Memory B cell (primary cell): Measurements from ENCODE around the gene TEKT5.

ENCODE experiments used
- ATAC-seq: fragments of 150-1000 bp; cut with Tn5 transposase; 2 replicates; pipeline ENCODE4 v1.10.0; 2021; ENCODE audit warnings: low read depth, mild to moderate bottlenecking, moderate library complexity
- DNase-seq, 2 donors: peaks; one replicate each; pipeline ENCODE4 v3.0.0; 2022; ENCODE audit warnings: low spot score in 2 of 2
- H3K27ac Mint-ChIP-seq: one replicate; pipeline ENCODE4 v1.8.0; 2022; ENCODE audit warnings: mild to moderate bottlenecking, moderate library complexity, mixed read lengths
- H3K27me3 Mint-ChIP-seq: one replicate; pipeline ENCODE4 v1.8.0; 2022; ENCODE audit warnings: mixed read lengths
- H3K36me3 Mint-ChIP-seq: one replicate; pipeline ENCODE4 v1.8.0; 2022; ENCODE audit warnings: mild to moderate bottlenecking, mixed read lengths
- H3K4me1 Mint-ChIP-seq: one replicate; pipeline ENCODE4 v1.8.0; 2022; ENCODE audit warnings: mixed read lengths
- H3K4me3 Mint-ChIP-seq: one replicate; pipeline ENCODE4 v1.8.0; 2022; ENCODE audit warnings: mild to moderate bottlenecking, moderate library complexity, mixed read lengths
- H3K9me3 Mint-ChIP-seq: one replicate; pipeline ENCODE4 v1.8.0; 2022; ENCODE audit warnings: mixed read lengths

The TEKT5 gene

GRCh38 chr16:10590342-10590741 lies 104.4 kb downstream of the TEKT5 start:
- Mint-ChIP-seq H3K4me3 (no peak overlapping the region), H3K27ac (no peak overlapping the region), H3K4me1 (no peaks in the 10 kb centered on the region), H3K36me3 (no peaks in the 10 kb centered on the region), H3K27me3 (peaks cover 21% of the 10 kb centered on the region), H3K9me3 (no peaks in the 10 kb centered on the region)
- DNase-seq (no peak), ATAC-seq (no peak)

GRCh38 chr16:10589109-10589508 lies 105.6 kb downstream of the TEKT5 start:
- H3K27ac Mint-ChIP-seq, result no peak overlapping the region
- no peaks in the 10 kb centered on the region for H3K4me1 Mint-ChIP-seq
- no peaks in the 10 kb centered on the region for H3K36me3 Mint-ChIP-seq
- peaks cover 20% of the 10 kb centered on the region for H3K27me3 Mint-ChIP-seq
- DNase-seq (no peak), ATAC-seq (no peak)
- no peak overlapping the region for H3K4me3 Mint-ChIP-seq
- H3K9me3 Mint-ChIP-seq, result no peaks in the 10 kb centered on the region

- ATAC-seq (no peak), DNase-seq (no peak)
- Mint-ChIP-seq H3K9me3 (no peaks in the 10 kb centered on the region), H3K27ac (no peak overlapping the region), H3K27me3 (peaks cover 30% of the 10 kb centered on the region), H3K4me1 (no peaks in the 10 kb centered on the region), H3K36me3 (no peaks in the 10 kb centered on the region), H3K4me3 (no peak overlapping the region)
Observed at GRCh38 chr16:10587622-10588021, 107.1 kb downstream of the TEKT5 start.

- peaks cover 5% of the 10 kb centered on the region for H3K4me1 Mint-ChIP-seq
- no peak overlapping the region for H3K27ac Mint-ChIP-seq
- H3K4me3 Mint-ChIP-seq, result no peak overlapping the region
- H3K36me3 Mint-ChIP-seq, result peaks cover 1% of the 10 kb centered on the region
- ATAC-seq (no peak), DNase-seq (no peak)
- no peaks in the 10 kb centered on the region for H3K9me3 Mint-ChIP-seq
- peaks cover 35% of the 10 kb centered on the region for H3K27me3 Mint-ChIP-seq
Observed at GRCh38 chr16:10584981-10585438, 109.7 kb downstream of the TEKT5 start.

- Mint-ChIP-seq H3K27me3 (peaks cover 35% of the 10 kb centered on the region), H3K27ac (no peak overlapping the region), H3K4me1 (peaks cover 5% of the 10 kb centered on the region), H3K4me3 (no peak overlapping the region), H3K36me3 (peaks cover 1% of the 10 kb centered on the region), H3K9me3 (no peaks in the 10 kb centered on the region)
- ATAC-seq (no peak), DNase-seq (no peak)
Observed at GRCh38 chr16:10583269-10583668, 111.5 kb downstream of the TEKT5 start.

GRCh38 chr16:10581507-10581906 lies 113.2 kb downstream of the TEKT5 start:
- peaks cover 9% of the 10 kb centered on the region for H3K4me1 Mint-ChIP-seq
- ATAC-seq (no peak), DNase-seq (no peak)
- no peaks in the 10 kb centered on the region for H3K9me3 Mint-ChIP-seq
- peaks cover 1% of the 10 kb centered on the region for H3K36me3 Mint-ChIP-seq
- peaks cover 37% of the 10 kb centered on the region for H3K27me3 Mint-ChIP-seq
- no peak overlapping the region for H3K27ac Mint-ChIP-seq
- H3K4me3 Mint-ChIP-seq, result peak overlapping the region; percentile 30

- H3K36me3 Mint-ChIP-seq, result peaks cover 1% of the 10 kb centered on the region
- peaks cover 34% of the 10 kb centered on the region for H3K27me3 Mint-ChIP-seq
- H3K27ac Mint-ChIP-seq, result no peak overlapping the region
- peak overlapping the region; percentile 79 for H3K4me3 Mint-ChIP-seq
- ATAC-seq, result no peak
- H3K4me1 Mint-ChIP-seq, result peaks cover 9% of the 10 kb centered on the region
- DNase-seq, result no peak
- H3K9me3 Mint-ChIP-seq, result no peaks in the 10 kb centered on the region
Observed at GRCh38 chr16:10580883-10581247, 113.9 kb downstream of the TEKT5 start.

- Mint-ChIP-seq H3K27me3 (peaks cover 34% of the 10 kb centered on the region), H3K36me3 (peaks cover 1% of the 10 kb centered on the region), H3K4me1 (peaks cover 9% of the 10 kb centered on the region), H3K27ac (no peak within 1 kb of the TSS), H3K9me3 (no peaks in the 10 kb centered on the region), H3K4me3 (peak within 1 kb of the TSS; percentile 79)
- ATAC-seq (no peak), DNase-seq (peak in 1 of 2 donors; percentile 14)
Observed at GRCh38 chr16:10579965-10580882, 114.5 kb downstream of the TEKT5 start, which contains the start of gene EMP2. Gene EMP2, minus strand, starts transcription at chr16:10580598. Its CDS starts 32,981 bp downstream, at chr16:10547617.

- DNase-seq (no peak), ATAC-seq (no peak)
- Mint-ChIP-seq H3K4me3 (no peak overlapping the region), H3K27ac (no peak overlapping the region), H3K9me3 (no peaks in the 10 kb centered on the region), H3K4me1 (peaks cover 9% of the 10 kb centered on the region), H3K27me3 (peaks cover 34% of the 10 kb centered on the region), H3K36me3 (peaks cover 1% of the 10 kb centered on the region)
Observed at GRCh38 chr16:10579575-10579964, 115.2 kb downstream of the TEKT5 start.

GRCh38 chr16:10578474-10579316 lies 116.0 kb downstream of the TEKT5 start:
- DNase-seq, result no peak
- Mint-ChIP-seq H3K27ac (no peak overlapping the region), H3K4me1 (peaks cover 9% of the 10 kb centered on the region), H3K36me3 (peaks cover 1% of the 10 kb centered on the region), H3K9me3 (no peaks in the 10 kb centered on the region), H3K27me3 (peaks cover 33% of the 10 kb centered on the region), H3K4me3 (no peak overlapping the region)
- no peak for ATAC-seq
